ENCODE measurements around the gene KIF26A. TPM values are rescaled to one million over a fixed set of nuclear protein-coding genes. Genes with fewer than 3 reads are reported as not detected.

The KIF26A gene
- total RNA-seq, 4 donors from 2014 or later: 4.6 to 7.2 (median 5.6) TPM

GRCh38 chr14:104202259-104203070 is 64.1 kb downstream of the KIF26A start:
- Histone ChIP-seq H3K36me3 (no peaks in the 10 kb centered on the region), H3K27ac (replicated peaks in 1 of 4) (no peak overlapping the region), H3K9me3 (no peaks in the 10 kb centered on the region), H3K27me3 (peaks cover 0 to 32% (median 0%) of the 10 kb centered on the region in 4 donors), H3K4me1 (no peaks in the 10 kb centered on the region), H3K4me3 (no peak overlapping the region)
- TF ChIP-seq EP300 (IDR thresholded peaks at IDR 0.05): no peak
- WGBS: 79% methylated on average over 19 of the region's 27 CpGs
- intact Hi-C loops (cut with DNase I): no loop called here
- DNase-seq (ENCODE audit: extremely low spot score): no peak

- DNase-seq (ENCODE audit: extremely low spot score): no peak
- H3K4me3 ChIP-seq: no peak overlapping the region
- no peak overlapping the region for H3K27ac ChIP-seq (replicated peaks in 1 of 4)
- intact Hi-C loops (cut with DNase I): no loop called here
- H3K9me3 ChIP-seq: no peaks in the 10 kb centered on the region
- no peak for TF ChIP-seq CTCF (IDR thresholded peaks at IDR 0.05)
- no peak for TF ChIP-seq EP300 (IDR thresholded peaks at IDR 0.05)
- TF ChIP-seq POLR2AphosphoS5 (IDR thresholded peaks at IDR 0.05): no peak
- TF ChIP-seq POLR2A (IDR thresholded peaks at IDR 0.05; ENCODE audit: low read depth): no peak
- 75% methylated on average over 7 of the region's 8 CpGs for WGBS
- peaks cover 0 to 36% (median 0%) of the 10 kb centered on the region in 4 donors for H3K27me3 ChIP-seq
- H3K36me3 ChIP-seq: no peaks in the 10 kb centered on the region
- H3K4me1 ChIP-seq: no peaks in the 10 kb centered on the region
These were observed 64.7 kb downstream of the KIF26A start for GRCh38 chr14:104203071-104203425.

GRCh38 chr14:104204660-104205149 is 66.3 kb downstream of the KIF26A start:
- no peaks in the 10 kb centered on the region for H3K4me1 ChIP-seq
- no peak overlapping the region for H3K27ac ChIP-seq (replicated peaks in 1 of 4)
- intact Hi-C loops (cut with DNase I): no loop called here
- H3K4me3 ChIP-seq: no peak overlapping the region
- TF ChIP-seq POLR2A (IDR thresholded peaks at IDR 0.05; ENCODE audit: low read depth) (no peak), CTCF (IDR thresholded peaks at IDR 0.05) (no peak), EP300 (IDR thresholded peaks at IDR 0.05) (no peak), POLR2AphosphoS5 (IDR thresholded peaks at IDR 0.05) (no peak)
- peaks cover 0 to 39% (median 0%) of the 10 kb centered on the region in 4 donors for H3K27me3 ChIP-seq
- no peaks in the 10 kb centered on the region for H3K36me3 ChIP-seq
- WGBS: 96% methylated on average over 2 of the region's 2 CpGs
- DNase-seq (ENCODE audit: extremely low spot score): no peak
- no peaks in the 10 kb centered on the region for H3K9me3 ChIP-seq

- Histone ChIP-seq H3K27ac (replicated peaks in 1 of 4) (no peak overlapping the region), H3K9me3 (no peaks in the 10 kb centered on the region), H3K36me3 (no peaks in the 10 kb centered on the region), H3K4me3 (no peak overlapping the region), H3K4me1 (no peaks in the 10 kb centered on the region), H3K27me3 (peaks cover 0 to 50% (median 0%) of the 10 kb centered on the region in 4 donors)
- WGBS: 76% methylated on average over 4 of the region's 6 CpGs
- TF ChIP-seq POLR2AphosphoS5 (IDR thresholded peaks at IDR 0.05) (no peak), POLR2A (IDR thresholded peaks at IDR 0.05; ENCODE audit: low read depth) (no peak), EP300 (IDR thresholded peaks at IDR 0.05) (no peak), CTCF (IDR thresholded peaks at IDR 0.05) (no peak)
- intact Hi-C loops (cut with DNase I): no loop called here
- no peak for DNase-seq (ENCODE audit: extremely low spot score)
These were observed 67.4 kb downstream of the KIF26A start for GRCh38 chr14:104205781-104206180.

- no peaks in the 10 kb centered on the region for H3K36me3 ChIP-seq
- H3K9me3 ChIP-seq: no peaks in the 10 kb centered on the region
- H3K4me3 ChIP-seq: no peak overlapping the region
- intact Hi-C loops (cut with DNase I): no loop called here
- TF ChIP-seq CTCF (IDR thresholded peaks at IDR 0.05): no peak
- no peak for TF ChIP-seq POLR2AphosphoS5 (IDR thresholded peaks at IDR 0.05)
- no peak for TF ChIP-seq EP300 (IDR thresholded peaks at IDR 0.05)
- TF ChIP-seq POLR2A (IDR thresholded peaks at IDR 0.05; ENCODE audit: low read depth): no peak
- no peak overlapping the region for H3K27ac ChIP-seq (replicated peaks in 1 of 4)
- H3K27me3 ChIP-seq: peaks cover 0 to 54% (median 0%) of the 10 kb centered on the region in 4 donors
- DNase-seq (ENCODE audit: extremely low spot score): no peak
- 20% methylated on average over 4 of the region's 15 CpGs for WGBS
- no peaks in the 10 kb centered on the region for H3K4me1 ChIP-seq
These were observed 68.0 kb downstream of the KIF26A start for GRCh38 chr14:104206281-104206904.

Measured in esophagus muscularis mucosa (tissue), 4 donors.